CD8-positive, alpha-beta memory T cell (primary cell): ENCODE results near the gene BIK. TPM values are rescaled to one million over a fixed set of nuclear protein-coding genes. Genes with fewer than 3 reads are reported as not detected.
A peak's percentile ranks its signal among the peaks of the same experiment; 100 is the strongest.
"Not testable (repeated sequence)": the region's sequence is repeated elsewhere in the genome, so short reads cannot be mapped to it uniquely, and the experiment has no call there.

Experiments used
- CTCF ChIA-PET: fragments of 350-600 bp; sonication (Branson Sonifier 250); formaldehyde crosslinking; loops from one replicate; lab custom pipeline; 2021; ENCODE audit warnings: antibody characterized with exemption; lab: Charles Lee
- POLR2A ChIA-PET: fragments of 350-600 bp; sonication (Branson Sonifier 250); formaldehyde crosslinking; loops from one replicate; lab custom pipeline; 2021; ENCODE audit warnings: antibody characterized with exemption; lab: Charles Lee
- DNase-seq, 5 donors: peaks; one replicate each; pipeline versions ENCODE4 v3.0.0 to v3.0.0-alpha.2; 2020 to 2022; ENCODE audit warnings: mixed read lengths in 1 of 5
- H3K27ac ChIP-seq: one replicate; pipeline ENCODE4 v1.7.0; 2013; ENCODE audit warnings: low read depth, mild to moderate bottlenecking, low read length, moderate library complexity
- H3K27me3 ChIP-seq: 2 replicates; pipeline ENCODE4 v1.7.0; 2013; ENCODE audit warnings: low read length, mild to moderate bottlenecking; ENCODE audit not compliant: insufficient read depth, poor library complexity, severe bottlenecking
- H3K36me3 ChIP-seq: 2 replicates; pipeline ENCODE4 v1.7.0; 2013; ENCODE audit warnings: mild to moderate bottlenecking, low read length, moderate library complexity; ENCODE audit not compliant: insufficient read depth
- H3K4me1 ChIP-seq: 2 replicates; pipeline ENCODE4 v1.7.0; 2013; ENCODE audit warnings: mild to moderate bottlenecking, low read length, moderate library complexity; ENCODE audit not compliant: insufficient read depth
- H3K4me3 ChIP-seq: 2 replicates; pipeline ENCODE4 v1.7.0; 2013; ENCODE audit warnings: mild to moderate bottlenecking, low read length
- H3K9me3 ChIP-seq: 2 replicates; pipeline ENCODE4 v1.7.0; 2013; ENCODE audit warnings: mild to moderate bottlenecking, low read length
- H3K27ac Mint-ChIP-seq, 8 donors: one replicate each; pipeline ENCODE4 v1.8.0; 2020 to 2021; ENCODE audit warnings: mixed read lengths in 8 of 8, mild to moderate bottlenecking in 6 of 8, inconsistent platforms in 3 of 8, moderate library complexity in 3 of 8
- H3K27me3 Mint-ChIP-seq, 2 donors: one replicate each; pipeline ENCODE4 v1.8.0; 2020 to 2021; ENCODE audit warnings: mixed read lengths in 2 of 2, mild to moderate bottlenecking in 1 of 2, moderate library complexity in 1 of 2
- H3K36me3 Mint-ChIP-seq, 3 donors: one replicate each; pipeline ENCODE4 v1.8.0; 2020 to 2021; ENCODE audit warnings: mixed read lengths in 3 of 3, inconsistent platforms in 1 of 3, mild to moderate bottlenecking in 1 of 3
- H3K4me1 Mint-ChIP-seq, 3 donors: one replicate each; pipeline ENCODE4 v1.8.0; 2020 to 2021; ENCODE audit warnings: mixed read lengths in 3 of 3, inconsistent platforms in 1 of 3, mild to moderate bottlenecking in 1 of 3
- H3K4me3 Mint-ChIP-seq, 7 donors: one replicate each; pipeline ENCODE4 v1.8.0; 2020 to 2021; ENCODE audit warnings: mixed read lengths in 7 of 7, mild to moderate bottlenecking in 6 of 7, moderate library complexity in 4 of 7, inconsistent platforms in 2 of 7
- H3K9me3 Mint-ChIP-seq, 5 donors: one replicate each; pipeline ENCODE4 v1.8.0; 2020 to 2022; ENCODE audit warnings: mixed read lengths in 5 of 5, mild to moderate bottlenecking in 3 of 5, moderate library complexity in 2 of 5, inconsistent platforms in 1 of 5
- polyA plus RNA-seq: library from polyadenylated mRNA; unstranded; fragments of 300-500 nt; fragmentation: Illumina TruSeq; gene quantifications from one replicate; pipeline ENCODE4 v1.2.3, GENCODE V29; 2021
- total RNA-seq, 2 experiments: library from RNA; stranded (reverse); gene quantifications; one replicate each; pipeline ENCODE4 v1.2.3, GENCODE V29; 2021

BIK gene
- total and polyA plus RNA-seq, 3 experiments from 2014 or later = 4.0 to 7.2 (median 4.1) TPM

DNA sequence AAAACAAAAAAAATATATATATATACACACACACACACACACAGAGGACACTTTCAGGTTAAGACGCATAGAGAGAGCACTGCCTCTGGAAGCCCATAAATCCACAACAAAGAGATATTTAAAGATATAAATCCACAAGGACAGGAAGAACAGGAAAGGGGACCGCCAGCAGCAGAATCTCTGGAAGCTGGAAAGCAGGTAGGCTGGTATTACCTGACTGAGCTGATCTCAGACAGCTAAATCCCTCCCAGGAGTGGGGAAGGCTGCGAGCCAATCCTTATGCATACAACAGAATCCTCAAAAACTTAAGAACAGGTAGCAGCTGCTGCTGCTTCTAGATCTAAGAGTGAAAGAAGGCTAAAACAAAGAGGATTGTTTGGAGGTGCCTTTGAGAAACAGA is 34.4 kb downstream of the BIK start:
- Mint-ChIP-seq H3K27me3 (peaks cover 1 to 2% of the 10 kb centered on the region in 2 donors), H3K4me1 (peaks cover 11 to 30% (median 23%) of the 10 kb centered on the region in 3 donors), H3K9me3 (no peaks in the 10 kb centered on the region), H3K27ac (peak overlapping the region in 3 of 8 donors; percentile 17 to 76 (median 48)), H3K4me3 (peak overlapping the region in 3 of 7 donors; percentile 23 to 75 (median 46)), H3K36me3 (peaks cover 0 to 16% (median 0%) of the 10 kb centered on the region in 3 donors)
- H3K9me3 ChIP-seq = no peaks in the 10 kb centered on the region
- POLR2A ChIA-PET = no interaction called here
- no peak overlapping the region for H3K27ac ChIP-seq
- H3K36me3 ChIP-seq = no peaks in the 10 kb centered on the region
- no peaks in the 10 kb centered on the region for H3K27me3 ChIP-seq
- peaks cover 14% of the 10 kb centered on the region for H3K4me1 ChIP-seq
- H3K4me3 ChIP-seq = no peak overlapping the region
- no peak for DNase-seq
- CTCF ChIA-PET = interaction anchor here (1.1 to 1.5 kb wide), 2 partner anchors 9 to 43 kb away, joined by 3 to 5 read pairs; no protein-coding TSS in a partner anchor

- POLR2A ChIA-PET, H3K27me3 Mint-ChIP-seq, H3K27me3 ChIP-seq, DNase-seq, H3K9me3 Mint-ChIP-seq, H3K4me3 ChIP-seq, H3K27ac ChIP-seq, H3K36me3 ChIP-seq, H3K9me3 ChIP-seq, H3K27ac Mint-ChIP-seq: not testable (repeated sequence)
- Mint-ChIP-seq H3K4me3 (peak overlapping the region in 1 of 7 donors; percentile 75), H3K4me1 (peaks cover 12 to 30% (median 23%) of the 10 kb centered on the region in 3 donors), H3K36me3 (peaks cover 0 to 12% (median 0%) of the 10 kb centered on the region in 3 donors)
- CTCF ChIA-PET = interaction anchor here (1.1 to 1.5 kb wide), 2 partner anchors 9 to 43 kb away, joined by 3 to 5 read pairs; no protein-coding TSS in a partner anchor
- H3K4me1 ChIP-seq = peaks cover 14% of the 10 kb centered on the region
Observed at GRCh38 chr22:43145371-43145770, 34.8 kb downstream of the BIK start.

DNA sequence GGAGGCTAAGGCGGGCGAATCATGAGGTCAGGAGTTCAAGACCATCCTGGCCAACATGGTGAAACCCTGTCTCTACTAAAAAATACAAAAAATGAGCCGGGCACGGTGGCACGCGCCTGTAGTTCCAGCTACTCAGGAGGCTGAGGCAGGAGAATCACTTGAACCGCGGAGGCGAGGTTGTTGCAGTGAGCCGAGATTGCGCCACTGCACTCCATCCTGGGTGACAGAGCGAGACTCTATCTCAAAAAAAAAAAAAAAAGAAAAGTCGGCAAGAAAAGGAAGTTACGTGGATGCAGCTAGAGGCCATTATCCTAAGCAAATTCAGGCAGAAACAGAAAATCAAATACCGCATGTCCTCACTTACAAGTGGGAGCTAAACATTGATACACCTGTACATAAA is 35.8 kb downstream of the BIK start:
- not testable (repeated sequence) for H3K9me3 Mint-ChIP-seq

GRCh38 chr22:43147821-43148220 is 37.3 kb downstream of the BIK start:
- no peak for DNase-seq
- Histone ChIP-seq H3K27me3 (no peaks in the 10 kb centered on the region), H3K9me3 (no peaks in the 10 kb centered on the region), H3K4me1 (peaks cover 17% of the 10 kb centered on the region), H3K4me3 (no peak overlapping the region), H3K27ac (no peak overlapping the region), H3K36me3 (no peaks in the 10 kb centered on the region)
- Mint-ChIP-seq H3K27me3 (peaks cover 1 to 2% of the 10 kb centered on the region in 2 donors), H3K4me1 (peaks cover 12 to 28% (median 13%) of the 10 kb centered on the region in 3 donors), H3K4me3 (peak overlapping the region in 2 of 7 donors; percentile 81 to 85), H3K36me3 (peaks cover 0 to 6% (median 0%) of the 10 kb centered on the region in 3 donors), H3K27ac (peak overlapping the region in 2 of 8 donors; percentile 44 to 59), H3K9me3 (no peaks in the 10 kb centered on the region)
- ChIA-PET POLR2A (no interaction called here), CTCF (interaction anchor here (0.7 kb wide), 1 partner anchor 10 kb away, joined by 3 read pairs; no protein-coding TSS in a partner anchor)

More for the DNA sequence above, 35.8 kb downstream of the BIK start:
- CTCF ChIA-PET = interaction anchor here (1.0 kb wide), 1 partner anchor 60 kb away, joined by 3 read pairs; no protein-coding TSS in a partner anchor
- H3K4me1 ChIP-seq = peaks cover 19% of the 10 kb centered on the region
- H3K27ac ChIP-seq, H3K4me3 ChIP-seq, DNase-seq, H3K9me3 ChIP-seq, H3K36me3 ChIP-seq, H3K27me3 Mint-ChIP-seq, POLR2A ChIA-PET, H3K27ac Mint-ChIP-seq, H3K36me3 Mint-ChIP-seq, H3K27me3 ChIP-seq: not testable (repeated sequence)
- Mint-ChIP-seq H3K4me3 (peak overlapping the region in 1 of 7 donors; percentile 40), H3K4me1 (peaks cover 14 to 28% (median 20%) of the 10 kb centered on the region in 3 donors)

DNA sequence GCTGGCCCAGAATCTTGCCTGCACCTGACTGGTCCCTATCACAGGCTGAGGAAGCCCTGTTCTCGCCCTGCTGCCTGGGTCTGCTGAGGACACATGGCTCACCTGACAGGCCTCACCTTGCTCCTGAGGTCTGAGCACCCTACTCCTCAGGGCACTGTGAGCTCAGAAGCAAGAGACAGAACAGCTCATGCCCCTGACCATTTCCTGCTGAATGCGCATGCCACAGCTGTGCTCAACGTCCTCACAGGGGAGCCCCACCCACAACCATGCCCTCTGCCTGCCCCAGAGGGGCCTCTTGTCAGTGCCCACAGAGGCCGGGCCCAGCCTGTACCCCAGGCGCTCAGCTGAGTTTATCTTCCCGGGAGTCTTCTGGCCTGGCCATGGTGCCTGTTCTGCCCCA is 38.0 kb downstream of the BIK start:
- Histone ChIP-seq H3K27ac (no peak overlapping the region), H3K4me1 (peaks cover 16% of the 10 kb centered on the region), H3K9me3 (no peaks in the 10 kb centered on the region), H3K27me3 (no peaks in the 10 kb centered on the region), H3K4me3 (no peak overlapping the region), H3K36me3 (no peaks in the 10 kb centered on the region)
- H3K4me3 Mint-ChIP-seq = peak overlapping the region in 3 of 7 donors; percentile 53 to 81 (median 58)
- no peak for DNase-seq
- ChIA-PET POLR2A (no interaction called here), CTCF (no interaction called here)
- H3K27me3 Mint-ChIP-seq = peaks cover 1 to 2% of the 10 kb centered on the region in 2 donors
- peaks cover 10 to 27% (median 14%) of the 10 kb centered on the region in 3 donors for H3K4me1 Mint-ChIP-seq
- H3K9me3 Mint-ChIP-seq = no peaks in the 10 kb centered on the region
- peaks cover 0 to 4% (median 0%) of the 10 kb centered on the region in 3 donors for H3K36me3 Mint-ChIP-seq
- peak overlapping the region in 1 of 8 donors; percentile 17 for H3K27ac Mint-ChIP-seq

DNA sequence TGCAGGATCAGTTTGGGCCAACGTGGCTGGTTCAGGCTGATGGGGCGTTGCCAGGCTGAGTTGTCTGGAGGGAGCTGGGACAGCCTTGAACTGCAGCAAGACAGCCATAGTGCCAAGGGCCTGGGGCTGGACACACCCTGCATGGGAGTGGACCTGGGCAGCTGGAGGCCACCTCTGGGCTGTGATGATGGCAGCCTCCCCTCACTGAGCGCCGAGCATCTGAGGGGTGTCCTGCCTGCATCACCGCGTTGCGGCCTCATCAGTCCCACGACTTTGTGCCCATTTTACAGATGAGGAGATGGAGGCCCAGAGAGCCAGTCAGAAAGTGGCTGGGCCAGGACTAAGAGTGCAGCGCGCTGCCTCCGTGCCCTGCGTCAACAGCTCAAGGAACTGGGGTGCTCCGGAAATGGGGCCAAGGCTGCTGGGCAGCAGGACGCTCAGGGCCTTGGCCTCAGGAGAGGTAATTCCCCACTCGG is 40.2 kb downstream of the BIK start:
- peak overlapping the region; percentile 34 to 96 (median 91) for H3K27ac Mint-ChIP-seq
- H3K9me3 ChIP-seq = no peaks in the 10 kb centered on the region
- ChIA-PET POLR2A (interaction anchor here (1.0 kb wide), 1 partner anchor 37 kb away, joined by 3 read pairs; no protein-coding TSS in a partner anchor), CTCF (no interaction called here)
- no peaks in the 10 kb centered on the region for H3K9me3 Mint-ChIP-seq
- no peaks in the 10 kb centered on the region for H3K36me3 ChIP-seq
- H3K4me3 ChIP-seq = peak overlapping the region; percentile 52
- peak overlapping the region; percentile 33 for H3K27ac ChIP-seq
- H3K36me3 Mint-ChIP-seq = peaks cover 0 to 8% (median 0%) of the 10 kb centered on the region in 3 donors
- no peaks in the 10 kb centered on the region for H3K27me3 ChIP-seq
- peak overlapping the region; percentile 86 to 95 (median 92) for H3K4me3 Mint-ChIP-seq
- H3K27me3 Mint-ChIP-seq = peaks cover 1 to 2% of the 10 kb centered on the region in 2 donors
- DNase-seq = no peak
- peaks cover 9 to 32% (median 10%) of the 10 kb centered on the region in 3 donors for H3K4me1 Mint-ChIP-seq
- peaks cover 12% of the 10 kb centered on the region for H3K4me1 ChIP-seq

DNA sequence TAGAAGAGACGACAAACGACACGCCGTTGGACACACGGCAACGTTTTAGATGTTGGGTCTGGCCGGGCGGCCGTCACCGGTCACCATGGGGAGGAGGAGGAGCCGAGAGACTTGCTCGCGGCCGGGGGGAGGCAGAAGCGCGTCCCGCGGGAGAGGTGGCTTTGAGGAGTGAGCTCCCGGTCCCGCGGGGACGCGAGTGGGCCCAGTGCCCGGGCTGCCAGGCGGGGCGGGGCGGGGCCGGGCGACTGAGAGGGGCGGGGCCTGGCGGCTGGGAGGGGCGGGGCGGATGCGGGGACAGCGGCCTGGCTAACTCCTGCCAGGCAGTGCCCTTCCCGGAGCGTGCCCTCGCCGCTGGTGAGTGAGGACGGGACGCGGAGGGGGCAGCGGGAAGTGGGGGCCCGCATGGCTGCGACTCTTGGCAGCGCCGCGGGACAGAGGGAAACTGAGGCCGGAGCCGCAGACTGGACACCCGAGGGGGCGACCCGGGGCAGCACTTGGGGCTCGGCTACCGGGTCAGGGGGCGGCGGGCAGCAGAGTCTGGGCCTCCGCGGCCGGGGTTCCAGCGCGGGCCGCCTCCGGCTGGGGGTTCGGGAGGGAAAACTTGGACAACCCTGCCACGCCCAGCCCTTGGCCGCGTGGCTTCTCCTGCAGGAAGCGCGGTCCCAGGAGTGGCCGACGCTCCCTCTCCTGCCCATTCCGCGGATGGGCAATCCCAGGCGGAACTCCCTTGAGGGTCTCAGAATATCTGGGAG is 40.9 kb downstream of the BIK start, which contains the start of gene TSPO:
TSPO (plus strand) TSS at position 309 of the 752 bp plus-strand sequence. CDS start 7,680 bp downstream, outside the sequence.
- peaks cover 0 to 8% (median 0%) of the 10 kb centered on the region in 3 donors for H3K36me3 Mint-ChIP-seq
- CTCF ChIA-PET = no interaction called here
- Histone ChIP-seq H3K4me1 (peaks cover 12% of the 10 kb centered on the region), H3K27me3 (no peaks in the 10 kb centered on the region), H3K36me3 (no peaks in the 10 kb centered on the region), H3K4me3 (peak within 1 kb of the TSS; percentile 88), H3K9me3 (no peaks in the 10 kb centered on the region), H3K27ac (peak within 1 kb of the TSS; percentile 64)
- peak; percentile 42 to 73 (median 65) for DNase-seq
- H3K27me3 Mint-ChIP-seq = peaks cover 1 to 2% of the 10 kb centered on the region in 2 donors
- no peaks in the 10 kb centered on the region for H3K9me3 Mint-ChIP-seq
- peak within 1 kb of the TSS; percentile 62 to 96 (median 91) for H3K27ac Mint-ChIP-seq
- POLR2A ChIA-PET = interaction anchor here (1.0 kb wide), 2 partner anchors 36 kb away, joined by 3 read pairs; partner anchors contain the start of gene TTLL12
- peaks cover 9 to 37% (median 10%) of the 10 kb centered on the region in 3 donors for H3K4me1 Mint-ChIP-seq
- peak within 1 kb of the TSS; percentile 88 to 95 (median 92) for H3K4me3 Mint-ChIP-seq
